ENCODE measurements around the gene SPZ1. TPM values are rescaled to one million over a fixed set of nuclear protein-coding genes. Genes with fewer than 3 reads are reported as not detected.

Gene SPZ1
- total and polyA plus RNA-seq, 10 of the 15 experiments (the other 5 are each of a cell fraction or from before 2014, with no cell fraction given): not detected

GRCh38 chr5:80369521-80369920 is 49.7 kb downstream of the SPZ1 start:
- ChIA-PET RAD21 (ENCODE audit: unreplicated experiment) (no interaction called here), SMC1A (ENCODE audit: uncharacterized antibody, unreplicated experiment) (no interaction called here), POLR2A (no interaction called here), CTCF (no interaction called here)
- FAIRE-seq (no peak), ATAC-seq (no peak), DNase-seq (ENCODE audit: low read depth, low spot score) (no peak)
- Histone ChIP-seq H3K79me2 (ENCODE audit: control insufficient read depth, insufficient read depth, low read length) (no peaks in the 10 kb centered on the region), H3K36me3 (ENCODE audit: control insufficient read depth in 2 of 2, insufficient read depth in 2 of 2, low read length in 1 of 2) (no peaks in the 10 kb centered on the region), H3K4me2 (ENCODE audit: control insufficient read depth, insufficient read depth) (no peak overlapping the region), H3K27ac (ENCODE audit: control insufficient read depth, insufficient read depth) (no peak overlapping the region), H2AFZ (ENCODE audit: control insufficient read depth, low read depth, low read length) (no peak overlapping the region), H4K20me1 (ENCODE audit: control insufficient read depth, insufficient read depth) (no peaks in the 10 kb centered on the region), H3K4me3 (no peak overlapping the region), H3K9me3 (replicated peaks; ENCODE audit: control insufficient read depth, insufficient read depth, low read length) (no peaks in the 10 kb centered on the region; the same call in 1 of the 3 replicates), H3K9ac (ENCODE audit: control insufficient read depth, insufficient read depth, low read length) (no peak overlapping the region), H3K27me3 (replicated peaks in 1 of 2; ENCODE audit: control insufficient read depth in 2 of 2, insufficient read depth in 2 of 2, low read length in 1 of 2) (no peaks in the 10 kb centered on the region), H3K4me1 (ENCODE audit: control insufficient read depth, insufficient read depth, low read length) (no peaks in the 10 kb centered on the region)
- intact Hi-C loops (cut with micrococcal nuclease; ENCODE audit: unreplicated experiment): no loop called here
- TF ChIP-seq E2F4 (IDR thresholded peaks at IDR 0.05; ENCODE audit: low read depth, low read length) (no peak), SMC3 (IDR thresholded peaks at IDR 0.05; ENCODE audit: borderline replicate concordance, low read length) (no peak), NFYA (IDR thresholded peaks at IDR 0.05; ENCODE audit: borderline replicate concordance, low read depth, low read length) (no peak), MAX (IDR thresholded peaks at IDR 0.05; ENCODE audit: low read depth, low read length) (no peak)
- TF ChIP-seq, protein P1, sequence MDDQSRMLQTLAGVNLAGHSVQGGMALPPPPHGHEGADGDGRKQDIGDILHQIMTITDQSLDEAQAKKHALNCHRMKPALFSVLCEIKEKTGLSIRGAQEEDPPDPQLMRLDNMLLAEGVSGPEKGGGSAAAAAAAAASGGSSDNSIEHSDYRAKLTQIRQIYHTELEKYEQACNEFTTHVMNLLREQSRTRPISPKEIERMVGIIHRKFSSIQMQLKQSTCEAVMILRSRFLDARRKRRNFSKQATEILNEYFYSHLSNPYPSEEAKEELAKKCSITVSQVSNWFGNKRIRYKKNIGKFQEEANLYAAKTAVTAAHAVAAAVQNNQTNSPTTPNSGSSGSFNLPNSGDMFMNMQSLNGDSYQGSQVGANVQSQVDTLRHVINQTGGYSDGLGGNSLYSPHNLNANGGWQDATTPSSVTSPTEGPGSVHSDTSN (IDR thresholded peaks at IDR 0.05; ENCODE audit: insufficient replicate concordance, low read depth, low read length): no peak
- in situ Hi-C loops (cut with MboI): no loop called here
- no TSS peak for BruUV-seq (replicated peaks)
- WGBS (ENCODE audit: insufficient coverage, insufficient replicate concordance, low lambda C conversion rate, missing lambda C conversion rate): 77% methylated on average over 8 of the region's 8 CpGs

Measured in GM12878 (cell line).